Fibroblast of lung (primary cell): ENCODE data around the gene FRMPD2.

ENCODE experiments used
- EZH2 ChIP-seq: IDR thresholded peaks from 2 replicates; pipeline ENCODE4 v1.5.1; 2012; ENCODE audit warnings: low read length, control low read depth, mild to moderate bottlenecking; ENCODE audit errors: missing control alignments
- TF ChIP-seq, protein P1 (sequence below), 2 donors: IDR thresholded peaks in 1 of 2; conservative IDR thresholded peaks in 1 of 2; 1 replicate in 1 of 2; 2 replicates in 1 of 2; pipeline ENCODE4 v1.5.1; 2011 to 2012; ENCODE audit warnings: low read length in 2 of 2, control low read depth in 1 of 2, inconsistent platforms in 1 of 2, low read depth in 1 of 2, mild to moderate bottlenecking in 1 of 2

DNA sequence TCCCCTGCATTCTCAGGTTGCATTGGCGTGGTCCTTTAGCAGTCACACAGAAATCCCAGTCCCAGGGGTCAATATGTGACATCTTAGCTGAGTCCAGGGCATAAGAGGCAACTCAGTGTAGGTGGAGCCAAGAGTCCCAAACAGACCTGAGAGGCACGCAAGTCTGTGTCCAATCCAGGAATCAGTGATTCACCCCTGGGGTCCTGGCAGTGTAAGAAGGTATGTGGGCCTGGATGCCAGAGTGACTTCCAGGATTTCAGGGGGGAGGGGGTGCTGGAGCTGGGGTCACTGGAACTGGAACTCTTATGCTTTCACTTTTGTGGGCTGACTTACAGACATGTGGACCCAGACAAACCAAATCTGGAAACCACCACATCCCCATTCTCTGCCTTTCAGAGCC lies 26.8 kb downstream of the FRMPD2 start:
- TF ChIP-seq, protein P1, sequence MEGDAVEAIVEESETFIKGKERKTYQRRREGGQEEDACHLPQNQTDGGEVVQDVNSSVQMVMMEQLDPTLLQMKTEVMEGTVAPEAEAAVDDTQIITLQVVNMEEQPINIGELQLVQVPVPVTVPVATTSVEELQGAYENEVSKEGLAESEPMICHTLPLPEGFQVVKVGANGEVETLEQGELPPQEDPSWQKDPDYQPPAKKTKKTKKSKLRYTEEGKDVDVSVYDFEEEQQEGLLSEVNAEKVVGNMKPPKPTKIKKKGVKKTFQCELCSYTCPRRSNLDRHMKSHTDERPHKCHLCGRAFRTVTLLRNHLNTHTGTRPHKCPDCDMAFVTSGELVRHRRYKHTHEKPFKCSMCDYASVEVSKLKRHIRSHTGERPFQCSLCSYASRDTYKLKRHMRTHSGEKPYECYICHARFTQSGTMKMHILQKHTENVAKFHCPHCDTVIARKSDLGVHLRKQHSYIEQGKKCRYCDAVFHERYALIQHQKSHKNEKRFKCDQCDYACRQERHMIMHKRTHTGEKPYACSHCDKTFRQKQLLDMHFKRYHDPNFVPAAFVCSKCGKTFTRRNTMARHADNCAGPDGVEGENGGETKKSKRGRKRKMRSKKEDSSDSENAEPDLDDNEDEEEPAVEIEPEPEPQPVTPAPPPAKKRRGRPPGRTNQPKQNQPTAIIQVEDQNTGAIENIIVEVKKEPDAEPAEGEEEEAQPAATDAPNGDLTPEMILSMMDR (conservative IDR thresholded peaks at IDR 0.05 in 1 of 2, IDR thresholded peaks at IDR 0.05 in 1 of 2; ENCODE audit: low read depth in 1 of 2, low read length in 2 of 2), result no peak
- TF ChIP-seq EZH2, result no peak
